NCI-H1694 treated with DMSO at 0.1 percent for 48 hours (cell line): Measurements from ENCODE around the gene C1GALT1C1L.
"Not testable (repeated sequence)": the region's sequence is repeated elsewhere in the genome, so short reads cannot be mapped to it uniquely, and the experiment has no call there.

ENCODE experiments used
- DNase-seq: peaks from one replicate; lab custom pipeline; 2025; lab: John Stamatoyannopoulos, UW

C1GALT1C1L gene

DNA sequence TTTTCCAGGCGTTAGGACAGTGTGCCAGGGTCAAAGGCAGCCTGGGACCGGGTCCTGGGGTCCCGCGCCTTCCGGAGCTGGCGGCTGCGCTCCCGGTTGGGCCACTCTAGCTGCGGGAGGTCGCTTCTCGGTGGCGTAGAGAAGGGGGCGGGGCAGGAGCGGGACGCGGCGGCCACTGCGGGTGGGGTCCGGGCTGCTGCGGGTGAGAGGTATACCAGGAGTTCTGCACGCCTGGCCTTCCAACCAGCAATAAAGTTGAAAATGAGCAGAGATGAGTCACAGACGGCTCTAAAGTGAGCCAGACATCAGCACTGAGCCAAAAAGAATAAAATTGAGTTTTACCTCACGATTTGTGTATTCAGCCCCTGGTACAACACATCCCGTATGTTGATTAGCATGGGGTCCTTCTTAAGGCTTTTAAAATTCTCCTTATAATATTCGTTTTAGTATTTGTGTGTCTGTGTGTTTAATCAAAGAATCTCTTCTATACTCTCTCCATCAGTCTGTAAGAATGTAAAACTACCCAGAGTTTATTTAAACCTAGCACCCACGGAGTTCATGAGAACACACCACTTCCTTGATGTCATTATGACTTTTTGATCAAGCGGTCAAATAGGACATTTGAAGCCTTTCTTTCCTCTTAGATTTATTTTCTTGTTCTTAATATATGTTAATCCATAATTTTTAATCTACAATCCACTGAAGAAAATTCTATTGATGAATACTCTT, at the start of gene C1GALT1C1L:
TSS of gene C1GALT1C1L (minus strand) at position 108 of the 729 bp plus-strand sequence. CDS start at position 1, 107 bp downstream.
- peak; percentile 61 for DNase-seq

DNA sequence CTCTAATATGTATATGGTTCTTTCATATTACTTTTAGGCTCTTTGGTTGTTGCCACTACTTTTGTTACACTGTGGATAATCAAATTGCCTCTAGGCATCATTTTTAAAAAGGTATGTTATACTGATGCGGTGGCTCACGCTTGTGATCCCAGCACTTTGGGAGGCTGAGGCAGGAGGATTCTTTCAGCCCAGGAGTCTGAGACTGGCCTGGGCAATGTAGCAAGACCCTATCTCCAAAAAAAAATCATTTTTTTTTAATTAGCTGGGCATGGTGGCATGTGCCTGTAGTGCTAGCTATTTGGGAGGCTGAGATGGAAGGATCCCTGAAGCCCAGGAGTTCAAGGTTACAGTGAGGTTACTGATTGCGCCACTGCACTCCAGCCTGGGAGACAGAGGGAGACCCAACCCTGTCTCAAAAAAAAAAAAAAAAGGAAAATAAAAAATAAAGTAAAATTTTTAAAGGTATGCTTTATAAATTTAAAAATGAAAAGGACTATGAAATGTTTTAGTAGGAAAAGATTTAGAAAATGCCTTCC, 49.5 kb upstream of the C1GALT1C1L start:
- no peak for DNase-seq

DNA sequence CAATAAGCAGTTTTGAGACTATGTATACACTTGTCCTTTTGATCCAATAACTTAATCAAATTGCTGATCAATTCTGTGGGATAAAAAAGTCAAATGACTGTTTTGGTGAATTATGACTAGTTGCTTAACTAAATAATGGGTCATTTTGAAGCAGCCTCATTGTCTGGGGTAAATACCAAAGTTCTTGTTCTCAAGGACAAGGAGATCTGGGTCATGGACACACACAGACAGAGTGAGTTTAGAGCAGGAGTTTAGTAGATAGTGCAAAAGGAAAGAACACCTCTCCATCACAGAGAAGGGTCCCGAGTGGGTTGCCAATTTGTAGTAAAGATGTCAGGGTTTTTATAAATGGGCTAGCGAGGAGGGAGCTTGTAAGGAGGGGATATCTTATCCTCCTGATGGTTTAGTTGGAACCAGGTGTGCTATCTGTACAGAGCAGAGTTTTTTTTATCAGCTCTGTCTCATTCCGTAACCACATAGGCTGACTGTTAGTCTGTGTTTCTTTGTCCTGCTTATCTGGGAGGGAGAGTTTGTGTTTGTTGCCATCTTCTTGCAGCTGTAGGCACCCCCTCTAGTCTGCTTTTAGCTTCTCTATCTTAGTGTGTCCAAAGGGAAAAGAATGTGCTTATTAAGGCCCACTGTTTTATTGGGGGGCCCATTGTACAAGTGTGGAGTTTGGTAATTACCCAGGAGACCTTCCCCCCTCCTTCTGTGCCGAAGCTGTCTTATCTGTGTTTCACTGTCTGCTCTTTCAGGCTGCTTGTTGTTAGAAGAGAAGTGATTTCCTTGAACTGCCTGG, 48.7 kb upstream of the C1GALT1C1L start:
- DNase-seq, result no peak

DNA sequence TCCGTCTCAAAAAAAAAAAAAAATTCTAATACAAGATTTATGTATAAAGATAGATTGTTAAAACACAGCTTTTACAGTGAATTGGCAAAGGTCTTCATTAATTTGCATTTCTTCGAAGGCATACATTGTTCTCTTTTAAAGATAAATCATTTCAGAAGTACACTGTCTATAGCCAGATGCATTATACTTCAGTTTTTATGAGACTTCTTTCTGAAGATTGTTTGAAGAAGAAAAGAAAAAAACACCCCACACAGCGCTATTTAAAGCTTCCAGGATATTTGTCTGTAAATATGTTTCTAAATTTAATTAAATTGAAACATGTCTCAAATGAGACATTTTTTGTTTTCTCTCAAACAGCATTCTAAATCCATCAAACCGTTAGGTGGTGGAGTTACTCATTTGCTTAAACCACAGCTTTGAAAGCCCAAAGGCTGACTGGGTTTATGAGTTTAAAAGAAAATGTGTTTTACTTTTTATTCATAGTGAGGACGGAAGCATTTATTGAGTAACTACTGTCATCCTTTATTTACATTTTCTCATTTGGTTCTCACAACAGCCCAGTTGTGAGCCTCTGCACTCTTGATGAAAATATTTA, 42.4 kb upstream of the C1GALT1C1L start:
- DNase-seq, result no peak

DNA sequence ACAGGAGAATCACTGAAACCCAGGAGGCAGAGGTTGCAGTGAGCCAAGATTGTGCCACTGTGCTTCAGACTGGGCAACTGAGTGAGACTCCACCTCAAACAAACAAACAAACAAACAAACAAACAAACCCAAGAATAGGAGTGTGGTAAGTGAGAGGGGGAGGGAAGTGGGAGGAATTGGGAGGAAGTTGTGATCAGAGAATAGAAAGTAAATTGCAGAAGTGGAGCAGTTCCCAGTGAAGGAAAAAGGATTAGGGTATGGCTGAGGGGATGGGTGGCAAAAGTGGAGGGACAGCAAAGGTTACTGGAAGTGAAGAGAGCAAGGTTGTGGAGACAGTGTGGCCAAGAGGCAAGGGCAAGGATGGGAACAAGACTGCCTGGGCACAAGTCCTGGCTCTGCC, 41.1 kb upstream of the C1GALT1C1L start:
- DNase-seq, result no peak

DNA sequence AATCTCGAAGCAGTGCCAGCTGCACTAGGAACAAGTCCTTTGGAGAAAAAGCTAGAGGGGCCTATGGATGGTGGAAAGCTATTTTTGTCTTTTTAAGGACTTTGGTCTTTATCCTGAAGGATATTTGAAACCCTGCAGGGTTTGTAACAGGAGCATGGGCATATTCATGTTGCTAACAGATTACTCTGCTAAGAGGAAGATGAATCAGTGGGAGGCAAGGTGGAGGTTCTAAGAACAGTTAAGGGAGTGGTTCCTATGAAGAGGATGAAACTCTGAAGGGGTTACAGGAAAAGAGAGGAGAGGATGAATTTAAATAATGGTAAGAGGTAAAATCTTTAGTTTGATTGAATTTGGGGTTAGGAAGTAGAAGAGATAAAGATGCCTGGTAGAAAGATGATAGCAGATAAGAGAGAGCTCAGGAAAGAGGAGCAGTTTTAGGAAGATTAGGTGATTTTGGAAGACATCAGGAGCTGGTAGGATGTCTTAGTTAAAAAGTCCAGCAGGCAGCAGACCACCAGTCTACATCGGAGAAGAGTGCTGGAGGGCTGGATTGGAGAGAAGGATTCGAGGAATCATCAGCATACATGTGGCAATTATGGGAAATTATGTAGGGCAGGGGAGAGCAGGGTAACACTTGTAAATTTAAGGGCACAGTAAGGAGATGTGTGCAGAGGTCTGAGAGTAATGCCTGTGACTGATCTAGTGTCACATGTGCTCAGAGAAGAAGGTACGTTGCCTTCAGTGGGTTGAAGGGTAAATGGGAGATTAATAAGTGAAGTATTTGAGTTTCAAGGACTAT, 39.3 kb upstream of the C1GALT1C1L start:
- DNase-seq, result no peak

DNA sequence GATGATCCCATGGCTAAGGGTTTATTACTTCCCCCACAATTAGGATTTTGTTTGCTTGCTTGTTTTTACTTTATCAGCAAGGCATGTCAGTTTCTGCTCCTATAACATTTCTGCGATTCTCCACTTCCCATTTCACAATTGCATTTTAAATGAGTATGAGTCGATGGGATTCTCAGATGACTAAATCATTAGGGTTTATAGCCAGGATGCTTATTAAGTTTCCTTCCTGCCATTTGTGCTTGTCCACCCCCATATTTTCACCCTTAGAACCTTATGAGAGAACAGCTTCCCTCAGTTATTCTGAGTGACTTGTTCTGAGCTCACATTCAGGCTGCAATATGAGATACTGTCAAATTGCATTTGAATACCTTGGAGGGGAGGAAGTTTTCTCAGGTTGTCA, 37.9 kb upstream of the C1GALT1C1L start:
- DNase-seq, result no peak

DNA sequence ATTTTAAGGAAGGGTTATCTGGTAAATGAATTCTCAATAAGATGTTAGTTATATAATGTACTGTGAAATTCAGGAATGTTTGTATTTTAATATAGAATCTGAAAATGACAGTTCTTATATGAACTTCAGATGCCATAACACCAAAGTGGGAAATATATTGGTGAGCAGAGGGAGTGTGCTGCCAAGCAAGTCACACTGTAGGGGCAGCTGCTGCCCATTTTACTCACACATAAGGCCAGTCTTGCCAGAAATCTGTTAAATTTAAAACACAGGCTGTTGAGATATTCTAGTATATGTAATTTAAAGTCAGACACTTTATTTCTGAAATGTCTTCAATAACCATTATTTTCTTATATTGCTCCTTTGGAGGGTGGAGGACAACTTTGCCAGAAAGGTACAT, 34.6 kb upstream of the C1GALT1C1L start:
- no peak for DNase-seq

DNA sequence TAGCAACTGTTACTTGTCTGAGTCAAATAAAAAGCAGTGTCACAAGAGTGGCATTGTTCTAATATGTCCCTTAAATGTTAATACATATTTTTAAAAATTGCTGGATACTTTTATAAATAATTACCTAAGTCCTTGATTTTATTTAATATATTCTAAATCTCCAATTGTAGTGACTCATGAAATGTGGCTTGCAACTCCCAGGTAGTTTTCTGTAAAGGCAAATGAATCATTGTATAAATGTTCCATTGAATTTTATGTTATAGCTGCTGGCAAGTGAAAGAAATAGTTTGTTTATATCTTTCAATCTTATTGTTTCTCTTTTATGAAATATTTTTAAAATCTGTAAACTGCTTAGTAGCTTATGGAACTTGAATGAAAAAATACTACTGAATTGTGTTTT, 32.7 kb upstream of the C1GALT1C1L start:
- no peak for DNase-seq

DNA sequence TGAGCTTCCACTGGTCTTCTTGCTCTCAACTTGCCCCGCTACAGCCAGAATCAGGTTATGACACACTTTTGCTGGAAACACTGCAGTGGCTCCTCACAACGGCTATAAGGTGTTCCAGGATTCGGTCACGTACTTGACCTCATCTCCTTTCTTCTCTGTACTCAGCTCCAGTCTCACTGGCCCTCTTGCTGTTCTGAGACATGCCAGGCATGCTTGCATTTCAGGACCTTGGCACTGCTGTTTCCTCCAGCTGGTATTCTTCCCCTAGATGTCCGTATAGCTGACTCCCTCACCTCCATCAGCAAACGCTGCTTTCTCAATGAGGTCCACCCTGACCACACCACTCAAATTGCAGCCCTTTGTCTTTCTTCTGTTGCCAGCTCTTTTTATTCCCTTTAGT, 31.9 kb upstream of the C1GALT1C1L start:
- DNase-seq, result no peak

DNA sequence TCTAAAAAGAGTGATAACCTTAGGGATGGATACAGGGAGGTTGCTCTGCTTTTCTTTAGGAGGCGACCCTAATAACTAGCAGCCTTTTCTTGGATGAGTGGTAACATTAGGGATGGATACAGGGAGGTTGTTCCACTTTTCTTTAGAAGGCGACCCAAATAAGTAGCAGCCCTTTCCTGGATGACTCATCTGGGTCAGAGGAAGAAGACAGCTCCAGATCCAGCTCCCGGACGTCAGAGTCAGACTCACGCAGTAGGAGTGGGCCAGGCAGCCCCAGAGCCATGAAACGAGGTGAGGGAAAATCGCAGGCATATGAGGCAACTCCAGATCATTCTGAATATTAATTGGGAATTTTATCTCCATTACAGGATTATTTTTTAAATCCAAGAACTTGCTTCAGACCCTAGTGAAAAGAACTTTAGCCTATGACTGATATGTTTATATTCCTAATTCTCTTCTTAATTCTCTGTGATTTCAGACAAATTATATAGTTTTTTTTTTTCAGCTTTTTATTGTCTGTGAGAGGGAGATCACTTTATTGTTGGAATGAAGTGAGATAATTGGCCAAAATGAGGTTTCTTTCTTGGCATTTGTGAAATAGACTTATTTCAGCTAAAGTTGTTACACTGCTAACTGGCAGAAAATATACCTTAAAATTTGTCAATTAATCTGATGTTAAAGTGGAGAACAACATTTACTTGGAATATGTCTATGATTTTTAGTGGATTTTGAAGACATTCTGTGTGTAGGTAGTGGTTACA, 31.2 kb upstream of the C1GALT1C1L start:
- DNase-seq, result no peak

DNA sequence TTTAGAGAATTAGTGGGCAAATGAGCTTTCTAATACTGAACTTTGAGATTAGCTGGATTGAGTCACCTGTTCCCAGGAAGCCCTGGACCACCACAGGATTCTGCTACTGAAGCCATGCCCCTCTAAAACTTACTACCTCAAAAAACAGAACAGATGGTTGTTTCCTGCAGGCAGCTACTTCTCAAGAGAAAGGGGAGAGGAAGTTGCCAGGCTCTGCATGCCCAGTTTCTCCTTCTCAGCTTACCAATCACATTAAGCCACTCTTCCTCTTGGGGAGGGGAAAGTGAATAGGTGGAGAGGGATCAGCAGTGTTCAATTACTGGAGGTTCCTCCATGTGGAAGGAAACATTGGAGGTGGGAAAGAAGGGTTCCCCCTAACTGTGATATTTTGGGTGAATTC, 24.9 kb upstream of the C1GALT1C1L start:
- no peak for DNase-seq

DNA sequence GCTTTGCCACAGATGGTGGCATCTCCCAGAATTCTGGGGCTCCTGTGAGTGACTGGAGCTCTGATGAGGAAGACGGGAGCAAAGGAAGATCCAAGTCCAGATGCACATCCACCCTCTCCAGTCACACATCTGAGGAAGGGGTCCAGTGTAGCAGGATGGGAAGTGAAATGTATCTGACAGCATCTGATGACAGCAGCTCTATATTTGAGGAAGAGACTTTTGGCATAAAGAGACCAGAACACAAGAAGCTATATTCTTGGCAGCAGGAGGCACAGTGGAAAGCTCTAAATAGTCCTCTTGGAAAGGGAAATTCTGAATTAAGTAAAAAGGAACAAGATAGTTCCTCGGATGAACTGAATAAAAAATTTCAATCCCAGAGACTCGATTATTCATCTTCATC, 23.5 kb upstream of the C1GALT1C1L start:
- DNase-seq, result no peak

DNA sequence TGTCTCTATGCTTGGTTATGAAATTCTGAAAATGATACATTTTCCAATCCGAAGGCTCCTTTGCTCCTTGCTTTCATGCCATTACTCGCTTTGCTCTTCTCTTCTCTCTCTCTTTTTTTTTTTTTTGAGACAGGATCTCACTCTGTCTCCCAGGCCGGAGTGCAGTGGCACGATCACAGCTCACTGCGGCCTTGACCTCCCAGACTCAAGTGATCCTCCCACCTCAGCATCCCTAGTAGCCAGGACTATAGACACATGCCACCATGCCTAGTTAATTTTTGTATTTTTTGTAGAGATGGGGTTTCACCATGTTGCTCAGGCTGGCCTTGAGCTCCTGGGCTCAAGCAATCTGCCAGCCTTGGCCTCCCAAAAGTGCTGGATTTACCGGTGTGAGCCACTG, 21.9 kb upstream of the C1GALT1C1L start:
- DNase-seq, result not testable (repeated sequence)

DNA sequence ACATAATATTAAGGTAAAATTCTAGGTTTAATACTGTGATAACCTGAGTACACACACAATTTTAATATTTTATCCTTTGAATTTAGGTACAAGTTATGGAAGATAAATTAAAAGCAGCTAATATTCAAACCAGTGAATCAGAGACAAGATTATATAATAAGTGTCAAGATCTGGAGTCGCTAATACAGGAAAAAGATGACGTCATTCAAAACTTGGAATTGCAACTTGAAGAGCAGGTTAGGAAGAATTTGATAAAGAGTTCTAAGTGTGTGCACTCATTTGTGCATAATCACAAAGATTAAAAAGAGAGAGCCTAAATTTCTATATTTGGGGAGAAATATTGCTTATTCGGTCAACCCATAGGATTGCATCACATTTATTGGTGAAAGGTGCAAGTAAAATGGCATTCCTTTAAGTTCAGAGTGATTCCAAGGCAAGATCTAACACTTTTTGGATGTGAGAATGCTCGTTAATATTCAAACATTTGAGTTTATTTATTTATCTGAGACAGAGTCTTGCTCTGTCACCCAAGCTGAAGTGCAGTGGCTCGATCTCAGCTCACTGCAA, 16.3 kb upstream of the C1GALT1C1L start:
- no peak for DNase-seq

DNA sequence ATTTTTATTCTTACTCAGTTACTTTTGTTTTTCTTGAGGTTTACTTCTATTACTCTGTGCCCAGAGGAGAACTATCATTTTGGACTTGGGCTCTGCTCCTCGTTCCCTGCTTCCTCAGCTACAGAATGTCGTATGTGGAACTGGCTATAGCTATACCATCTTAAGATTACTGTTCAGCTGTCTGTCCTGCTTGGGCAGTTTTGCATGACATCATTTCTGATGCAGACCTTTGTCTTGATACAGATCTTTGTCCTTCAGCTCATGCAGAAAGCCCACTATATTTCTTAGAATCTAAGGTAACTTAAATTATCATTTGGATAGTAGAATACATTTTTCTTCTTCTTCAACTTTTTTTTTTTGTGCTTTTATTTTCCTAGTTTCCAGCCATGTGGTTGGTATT, 13.8 kb upstream of the C1GALT1C1L start:
- DNase-seq, result no peak

DNA sequence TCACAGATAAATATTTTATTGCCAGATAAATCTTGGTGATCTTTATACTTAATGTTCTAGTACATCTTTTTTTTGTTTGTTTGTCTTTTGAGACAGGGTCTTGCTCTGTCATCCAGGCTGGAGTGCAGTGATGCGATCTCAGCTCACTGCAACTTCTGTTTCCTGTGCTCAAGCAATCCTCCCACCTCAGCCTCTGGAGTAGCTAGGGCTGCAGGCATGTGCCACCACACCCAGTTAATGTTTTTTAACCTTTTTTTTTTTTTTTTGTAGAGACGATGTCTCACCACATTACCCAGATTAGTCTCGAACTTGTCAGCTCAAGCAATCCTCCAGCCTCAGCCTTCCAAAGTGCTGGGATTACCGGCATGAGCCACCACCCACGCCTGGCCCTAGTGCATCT, 9.1 kb upstream of the C1GALT1C1L start:
- no peak for DNase-seq

DNA sequence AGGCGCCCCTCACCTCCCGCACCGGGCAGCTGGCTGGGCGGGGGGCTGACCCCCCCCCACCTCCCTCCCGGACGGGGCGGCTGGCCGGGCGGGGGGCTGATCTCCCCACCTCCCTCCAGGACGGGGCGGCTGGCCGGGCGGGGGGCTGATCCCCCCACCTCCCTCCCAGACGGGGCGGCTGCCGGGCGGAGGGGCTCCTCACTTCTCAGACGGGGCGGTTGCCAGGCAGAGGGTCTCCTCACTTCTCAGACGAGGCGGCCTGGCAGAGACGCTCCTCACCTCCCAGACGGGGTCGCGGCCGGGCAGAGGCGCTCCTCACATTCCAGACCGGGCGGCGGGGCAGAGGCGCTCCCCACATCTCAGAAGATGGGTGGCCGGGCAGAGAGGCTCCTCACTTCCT, 1.6 kb upstream of the C1GALT1C1L start:
- not testable (repeated sequence) for DNase-seq

DNA sequence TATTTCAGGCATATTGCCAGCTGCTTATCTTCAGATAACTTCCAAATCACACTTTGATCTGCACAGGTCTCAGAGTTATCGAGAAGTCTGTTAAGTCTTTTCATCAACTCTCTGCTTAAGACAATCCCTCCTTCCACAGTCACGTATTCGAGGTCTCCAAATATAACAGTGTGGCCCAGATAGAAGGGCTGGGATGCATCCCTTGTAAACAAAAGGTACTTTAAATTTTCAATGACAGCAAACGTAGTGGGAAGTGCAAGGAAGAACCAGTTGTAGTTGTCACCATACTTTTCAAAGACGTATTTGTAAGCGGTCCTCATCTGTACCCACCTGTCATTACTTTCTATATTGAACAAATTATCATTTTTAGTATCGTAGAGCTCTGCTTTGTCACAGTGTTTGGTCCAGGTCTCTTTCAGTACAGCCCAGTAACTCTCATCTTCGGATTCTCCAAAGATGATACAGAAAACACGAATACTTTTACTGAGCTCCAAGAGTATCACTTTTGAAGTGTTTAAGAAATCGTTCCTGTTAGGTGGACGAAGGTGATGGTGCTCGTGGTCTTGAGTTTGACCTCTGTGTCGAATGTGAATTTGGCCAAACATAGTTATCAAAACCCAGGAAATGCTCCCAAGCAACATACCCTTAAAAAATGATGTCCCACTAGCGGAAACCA, 445 bp downstream of the C1GALT1C1L start:
- DNase-seq, result no peak

DNA sequence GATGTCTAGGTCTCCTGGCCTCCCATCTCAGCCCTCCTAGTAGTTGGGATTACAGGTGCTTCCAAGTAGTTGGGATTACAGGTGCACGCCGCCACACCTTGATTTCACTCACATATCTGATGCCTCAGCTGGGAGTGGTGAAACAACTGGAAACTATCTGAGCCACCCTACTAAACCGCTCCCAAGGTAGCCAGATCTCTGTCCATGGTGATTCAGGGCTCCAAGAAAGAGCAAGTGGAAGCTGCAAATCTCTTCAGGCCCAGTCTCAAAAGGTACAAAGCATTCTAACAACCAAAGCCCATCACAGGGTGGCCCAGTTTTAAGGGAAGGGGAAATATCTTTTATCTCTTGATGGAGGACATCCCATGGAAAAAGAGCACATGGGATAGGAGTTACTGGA, 19.0 kb downstream of the C1GALT1C1L start:
- no peak for DNase-seq
